PFSK-1 (cell line): Measurements from ENCODE around the gene ANKS1B.

Source experiments
- FOXP2 ChIP-seq: optimal IDR thresholded peaks from 2 replicates; pipeline ENCODE3; 2011; ENCODE audit warnings: borderline replicate concordance, control low read depth, inconsistent platforms; ENCODE audit not compliant: insufficient read depth; ENCODE audit errors: extremely low read length, extremely low read depth
- POLR2AphosphoS5 ChIP-seq: IDR thresholded peaks from 2 replicates; pipeline ENCODE4 v1.6.1; 2012; ENCODE audit warnings: low read depth, mild to moderate bottlenecking, control low read depth, low read length, moderate library complexity
- TAF1 ChIP-seq: IDR thresholded peaks from 2 replicates; pipeline ENCODE4 v1.6.1; 2012; ENCODE audit warnings: low read length, control low read depth, borderline replicate concordance; ENCODE audit not compliant: insufficient read depth

- TF ChIP-seq TAF1: no peak
- no peak for TF ChIP-seq POLR2AphosphoS5
- TF ChIP-seq FOXP2: no peak
These were observed 719.1 kb downstream of the ANKS1B start for GRCh38 chr12:99265648-99266047.
